Activated naive CD8-positive, alpha-beta T cell (primary cell): ENCODE results near the gene GPR37L1.

Experiments
- H3K27ac Mint-ChIP-seq: one replicate; pipeline ENCODE4 v1.8.0; 2021; ENCODE audit warnings: mixed read lengths
- H3K27me3 Mint-ChIP-seq: one replicate; pipeline ENCODE4 v1.8.0; 2021; ENCODE audit warnings: mixed read lengths
- H3K36me3 Mint-ChIP-seq: one replicate; pipeline ENCODE4 v1.8.0; 2021; ENCODE audit warnings: mixed read lengths
- H3K4me1 Mint-ChIP-seq: one replicate; pipeline ENCODE4 v1.8.0; 2021; ENCODE audit warnings: low read depth, mixed read lengths
- H3K4me3 Mint-ChIP-seq: one replicate; pipeline ENCODE4 v1.8.0; 2021; ENCODE audit warnings: mild to moderate bottlenecking, mixed read lengths
- H3K9me3 Mint-ChIP-seq: one replicate; pipeline ENCODE4 v1.8.0; 2021; ENCODE audit warnings: low read depth, mixed read lengths

GPR37L1 gene

GRCh38 chr1:202124142-202124541 lies 1.4 kb downstream of the GPR37L1 start:
- Mint-ChIP-seq H3K4me1 (no peaks in the 10 kb centered on the region), H3K4me3 (no peak overlapping the region), H3K27me3 (peaks cover 4% of the 10 kb centered on the region), H3K9me3 (no peaks in the 10 kb centered on the region), H3K27ac (no peak overlapping the region), H3K36me3 (no peaks in the 10 kb centered on the region)

DNA sequence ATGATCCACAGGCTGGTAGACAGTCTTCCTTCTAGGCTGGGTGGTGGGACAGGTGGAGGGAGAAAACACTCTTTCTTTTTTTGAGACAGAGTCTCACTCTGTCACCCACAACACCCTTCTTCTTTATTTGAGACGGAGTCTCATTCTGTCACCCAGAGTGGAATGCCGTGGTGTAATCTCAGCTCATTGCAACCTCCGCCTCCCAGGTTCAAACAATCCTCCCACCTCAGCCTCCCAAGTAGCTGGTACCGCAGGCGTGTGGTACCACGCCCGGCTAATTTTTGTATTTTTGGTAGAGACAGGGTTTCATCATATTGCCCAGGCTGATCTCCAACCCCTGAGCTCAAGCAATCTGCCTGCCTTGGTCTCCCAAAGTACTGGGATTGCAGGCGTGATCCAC lies 2.9 kb downstream of the GPR37L1 start:
- H3K4me3 Mint-ChIP-seq = no peak overlapping the region
- no peaks in the 10 kb centered on the region for H3K36me3 Mint-ChIP-seq
- peaks cover 4% of the 10 kb centered on the region for H3K27me3 Mint-ChIP-seq
- H3K4me1 Mint-ChIP-seq = no peaks in the 10 kb centered on the region
- H3K9me3 Mint-ChIP-seq = no peaks in the 10 kb centered on the region
- H3K27ac Mint-ChIP-seq = no peak overlapping the region

- H3K27me3 Mint-ChIP-seq = peaks cover 4% of the 10 kb centered on the region
- no peaks in the 10 kb centered on the region for H3K9me3 Mint-ChIP-seq
- H3K27ac Mint-ChIP-seq = no peak overlapping the region
- no peaks in the 10 kb centered on the region for H3K36me3 Mint-ChIP-seq
- no peak overlapping the region for H3K4me3 Mint-ChIP-seq
- H3K4me1 Mint-ChIP-seq = no peaks in the 10 kb centered on the region
Measured at GRCh38 chr1:202126426-202126825, 3.7 kb downstream of the GPR37L1 start.

- Mint-ChIP-seq H3K4me3 (no peak overlapping the region), H3K27me3 (peaks cover 4% of the 10 kb centered on the region), H3K4me1 (peaks cover 3% of the 10 kb centered on the region), H3K36me3 (no peaks in the 10 kb centered on the region), H3K9me3 (no peaks in the 10 kb centered on the region), H3K27ac (no peak overlapping the region)
Measured at GRCh38 chr1:202127061-202127460, 4.3 kb downstream of the GPR37L1 start.

GRCh38 chr1:202127836-202128622 lies 5.3 kb downstream of the GPR37L1 start:
- H3K4me3 Mint-ChIP-seq = no peak overlapping the region
- H3K27ac Mint-ChIP-seq = no peak overlapping the region
- no peaks in the 10 kb centered on the region for H3K9me3 Mint-ChIP-seq
- H3K36me3 Mint-ChIP-seq = no peaks in the 10 kb centered on the region
- peaks cover 4% of the 10 kb centered on the region for H3K27me3 Mint-ChIP-seq
- peaks cover 3% of the 10 kb centered on the region for H3K4me1 Mint-ChIP-seq

DNA sequence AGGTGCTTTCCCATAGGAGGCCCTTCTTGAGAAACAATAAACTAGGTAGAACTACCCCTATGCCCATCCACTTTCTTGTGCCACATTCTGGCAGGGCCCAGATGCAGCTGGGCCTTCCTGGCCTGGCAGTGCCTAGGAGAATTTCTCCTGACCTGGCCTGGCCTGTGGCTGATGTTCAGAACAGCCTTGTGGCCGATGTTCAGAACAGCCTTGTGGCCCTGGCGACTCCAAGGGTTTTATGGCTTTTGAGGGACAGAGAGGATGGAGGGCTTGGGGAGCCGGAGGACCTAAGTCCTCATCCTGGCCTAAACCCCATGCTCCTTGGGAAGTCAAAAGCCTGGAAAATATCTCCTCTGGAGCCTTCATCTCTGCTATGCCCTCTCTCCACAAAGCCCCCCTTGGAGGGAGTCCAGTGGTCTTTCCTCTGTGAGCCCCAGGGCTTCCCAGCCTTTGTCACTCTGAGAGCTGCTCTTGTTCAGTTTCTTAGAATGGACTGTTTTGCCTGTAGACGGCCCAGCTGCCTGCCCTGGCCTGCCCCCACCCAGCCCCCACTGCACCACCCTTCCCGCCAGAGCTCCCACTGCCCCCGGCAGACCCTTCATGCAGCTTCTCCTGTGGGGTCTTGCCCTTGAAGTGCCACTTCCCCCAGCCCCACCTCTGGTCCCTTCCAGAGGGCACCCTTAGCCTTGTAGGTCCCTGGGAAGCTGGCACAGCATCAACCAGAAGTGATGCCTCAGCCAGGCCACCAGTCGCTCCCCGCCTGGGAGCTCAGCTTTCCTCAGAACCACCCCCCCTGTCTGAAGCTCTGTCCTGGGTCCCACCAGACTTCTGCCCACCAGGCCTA lies 7.0 kb downstream of the GPR37L1 start:
- H3K27ac Mint-ChIP-seq = no peak overlapping the region
- H3K4me1 Mint-ChIP-seq = peaks cover 3% of the 10 kb centered on the region
- H3K36me3 Mint-ChIP-seq = no peaks in the 10 kb centered on the region
- H3K27me3 Mint-ChIP-seq = peaks cover 4% of the 10 kb centered on the region
- no peak overlapping the region for H3K4me3 Mint-ChIP-seq
- no peaks in the 10 kb centered on the region for H3K9me3 Mint-ChIP-seq

DNA sequence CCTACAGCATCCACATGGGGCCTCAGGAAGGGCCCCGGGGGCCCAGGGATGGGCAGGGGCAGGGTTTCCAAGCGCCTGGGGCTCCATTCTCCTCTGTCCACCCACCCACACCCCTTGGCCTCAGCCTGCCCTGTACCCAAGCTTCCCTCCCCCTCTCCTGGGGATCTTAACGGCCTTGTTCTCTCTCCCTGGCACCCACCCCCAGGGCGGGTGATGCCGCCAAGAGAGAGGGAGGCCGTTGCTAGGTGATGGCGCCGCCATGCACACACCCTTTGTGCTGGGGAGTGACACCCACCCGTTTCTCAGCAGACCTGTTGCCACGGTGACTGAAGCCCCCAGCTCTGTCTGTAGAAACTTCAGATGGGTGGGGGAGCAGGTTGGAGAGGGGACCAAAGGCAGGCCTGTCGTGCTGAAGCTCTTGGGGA lies 7.6 kb downstream of the GPR37L1 start:
- Mint-ChIP-seq H3K4me3 (no peak overlapping the region), H3K4me1 (peaks cover 3% of the 10 kb centered on the region), H3K27me3 (peaks cover 2% of the 10 kb centered on the region), H3K27ac (no peak overlapping the region), H3K36me3 (no peaks in the 10 kb centered on the region), H3K9me3 (no peaks in the 10 kb centered on the region)

GRCh38 chr1:202130816-202131522 lies 8.3 kb downstream of the GPR37L1 start:
- Mint-ChIP-seq H3K4me3 (no peak overlapping the region), H3K27ac (no peak overlapping the region), H3K9me3 (no peaks in the 10 kb centered on the region), H3K27me3 (peaks cover 2% of the 10 kb centered on the region), H3K4me1 (peaks cover 3% of the 10 kb centered on the region), H3K36me3 (no peaks in the 10 kb centered on the region)

DNA sequence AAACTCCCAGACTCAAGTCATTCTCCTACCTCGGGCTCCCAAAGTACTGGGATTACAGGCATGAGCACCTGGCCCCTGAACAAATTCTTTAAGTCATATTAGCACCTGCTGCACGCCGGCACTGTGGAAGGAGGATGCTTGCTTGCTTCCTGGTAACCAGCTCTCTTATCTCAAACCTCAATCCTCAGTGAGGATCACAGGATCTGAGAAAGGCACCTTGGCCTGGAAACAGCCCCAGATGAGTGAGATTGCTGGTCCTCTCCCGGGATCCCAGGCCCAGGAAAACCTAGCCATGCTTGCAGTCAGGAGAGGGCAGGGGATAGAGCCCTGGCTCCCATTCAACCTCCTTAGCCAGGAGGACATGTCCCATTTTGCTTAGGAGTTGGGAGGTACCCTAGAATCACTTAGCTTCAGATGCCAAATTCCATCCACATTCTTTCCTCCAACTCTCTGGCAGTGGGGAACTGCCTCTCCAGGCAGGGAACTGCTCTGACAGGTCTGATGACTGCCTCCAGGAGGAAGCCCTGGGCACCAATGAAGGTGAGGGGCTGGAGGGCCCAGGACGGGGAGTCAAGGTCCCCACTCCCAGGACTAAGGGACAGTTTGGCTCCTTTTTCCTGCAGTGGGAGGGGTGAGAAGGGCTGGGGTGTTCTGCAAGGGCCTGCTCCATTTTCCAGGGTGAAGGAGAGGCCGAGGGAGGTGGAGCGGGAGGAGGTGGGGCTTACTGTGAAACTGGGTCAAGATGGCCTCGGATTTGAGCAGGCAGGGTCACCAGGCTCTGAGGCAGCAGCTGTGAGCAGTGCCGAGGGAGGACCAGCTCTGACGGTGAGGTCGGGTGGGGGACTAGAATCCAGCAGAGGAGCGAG lies 9.5 kb downstream of the GPR37L1 start:
- no peak overlapping the region for H3K27ac Mint-ChIP-seq
- H3K4me3 Mint-ChIP-seq = no peak overlapping the region
- peaks cover 3% of the 10 kb centered on the region for H3K4me1 Mint-ChIP-seq
- no peaks in the 10 kb centered on the region for H3K9me3 Mint-ChIP-seq
- H3K36me3 Mint-ChIP-seq = no peaks in the 10 kb centered on the region
- peaks cover 1% of the 10 kb centered on the region for H3K27me3 Mint-ChIP-seq

DNA sequence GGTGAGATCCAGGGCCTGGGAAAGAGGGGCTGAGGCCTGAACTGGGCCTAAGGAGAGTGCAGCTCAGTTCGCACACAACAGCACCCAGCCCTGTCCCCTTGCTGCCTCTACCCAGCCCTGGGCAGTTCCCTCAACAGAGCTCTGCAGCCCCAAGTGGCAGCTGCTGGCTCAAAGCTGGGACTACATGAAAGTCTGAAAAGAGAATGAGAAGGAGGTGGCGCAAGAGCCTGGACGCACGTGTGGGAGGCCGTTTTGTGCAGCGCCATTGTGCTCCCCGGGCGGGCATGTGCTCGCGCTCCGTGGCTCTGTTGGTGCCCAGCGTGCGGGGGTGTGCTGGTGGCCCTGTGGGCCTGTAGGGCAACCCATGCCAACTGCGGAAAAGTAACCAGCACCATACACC lies 10.3 kb downstream of the GPR37L1 start:
- Mint-ChIP-seq H3K27me3 (no peaks in the 10 kb centered on the region), H3K4me3 (no peak overlapping the region), H3K36me3 (no peaks in the 10 kb centered on the region), H3K9me3 (no peaks in the 10 kb centered on the region), H3K27ac (no peak overlapping the region), H3K4me1 (peaks cover 3% of the 10 kb centered on the region)

GRCh38 chr1:202133496-202133895 lies 10.8 kb downstream of the GPR37L1 start:
- no peaks in the 10 kb centered on the region for H3K36me3 Mint-ChIP-seq
- peaks cover 5% of the 10 kb centered on the region for H3K4me1 Mint-ChIP-seq
- H3K27me3 Mint-ChIP-seq = no peaks in the 10 kb centered on the region
- no peaks in the 10 kb centered on the region for H3K9me3 Mint-ChIP-seq
- no peak overlapping the region for H3K4me3 Mint-ChIP-seq
- no peak overlapping the region for H3K27ac Mint-ChIP-seq

- no peak overlapping the region for H3K4me3 Mint-ChIP-seq
- H3K27me3 Mint-ChIP-seq = no peaks in the 10 kb centered on the region
- no peak overlapping the region for H3K27ac Mint-ChIP-seq
- H3K9me3 Mint-ChIP-seq = no peaks in the 10 kb centered on the region
- peaks cover 8% of the 10 kb centered on the region for H3K4me1 Mint-ChIP-seq
- H3K36me3 Mint-ChIP-seq = no peaks in the 10 kb centered on the region
Measured at GRCh38 chr1:202133989-202134388, 11.3 kb downstream of the GPR37L1 start.

- Mint-ChIP-seq H3K27me3 (no peaks in the 10 kb centered on the region), H3K4me3 (no peak overlapping the region), H3K36me3 (no peaks in the 10 kb centered on the region), H3K27ac (no peak overlapping the region), H3K4me1 (peaks cover 10% of the 10 kb centered on the region), H3K9me3 (no peaks in the 10 kb centered on the region)
Measured at GRCh38 chr1:202134645-202135172, 12.0 kb downstream of the GPR37L1 start.

- no peaks in the 10 kb centered on the region for H3K27me3 Mint-ChIP-seq
- no peak overlapping the region for H3K4me3 Mint-ChIP-seq
- H3K27ac Mint-ChIP-seq = no peak overlapping the region
- no peaks in the 10 kb centered on the region for H3K36me3 Mint-ChIP-seq
- no peaks in the 10 kb centered on the region for H3K9me3 Mint-ChIP-seq
- H3K4me1 Mint-ChIP-seq = peaks cover 10% of the 10 kb centered on the region
Measured at GRCh38 chr1:202135221-202135721, 12.6 kb downstream of the GPR37L1 start.
